HG02642 (cell line): ENCODE data around the gene PCDHB6.
"Not testable (repeated sequence)": the region's sequence is repeated elsewhere in the genome, so short reads cannot be mapped to it uniquely, and the experiment has no call there.

Experiments
- ATAC-seq: cut with Tn5 transposase; IDR thresholded peaks from one replicate; pipeline ENCODE4 v1.9.1; 2021; ENCODE audit warnings: mild to moderate bottlenecking; ENCODE audit not compliant: unreplicated experiment, poor library complexity

Gene PCDHB6

DNA sequence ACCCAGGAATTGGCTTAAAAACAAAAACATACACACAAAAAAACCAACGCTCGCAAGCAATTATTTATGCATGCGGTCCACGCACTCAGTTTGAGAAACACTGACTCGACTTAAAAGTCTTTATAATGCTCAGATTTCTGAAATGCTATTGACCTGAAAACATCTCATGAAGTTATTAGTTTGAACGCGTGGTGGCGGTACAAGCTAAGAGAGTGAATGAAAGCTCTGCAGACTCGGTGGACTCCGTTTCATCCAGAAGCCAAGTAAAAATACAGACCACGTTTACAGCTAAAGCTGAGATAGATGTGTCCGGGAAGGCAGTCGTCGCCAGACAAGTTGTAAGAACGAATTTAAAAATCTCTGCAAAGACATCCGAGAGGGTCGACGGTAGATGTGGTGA, at the start of gene PCDHB6:
Gene PCDHB6 (plus strand): TSS at position 246 of the 400 bp plus-strand sequence. CDS start 201 bp downstream, outside the sequence.
- ATAC-seq = no peak

DNA sequence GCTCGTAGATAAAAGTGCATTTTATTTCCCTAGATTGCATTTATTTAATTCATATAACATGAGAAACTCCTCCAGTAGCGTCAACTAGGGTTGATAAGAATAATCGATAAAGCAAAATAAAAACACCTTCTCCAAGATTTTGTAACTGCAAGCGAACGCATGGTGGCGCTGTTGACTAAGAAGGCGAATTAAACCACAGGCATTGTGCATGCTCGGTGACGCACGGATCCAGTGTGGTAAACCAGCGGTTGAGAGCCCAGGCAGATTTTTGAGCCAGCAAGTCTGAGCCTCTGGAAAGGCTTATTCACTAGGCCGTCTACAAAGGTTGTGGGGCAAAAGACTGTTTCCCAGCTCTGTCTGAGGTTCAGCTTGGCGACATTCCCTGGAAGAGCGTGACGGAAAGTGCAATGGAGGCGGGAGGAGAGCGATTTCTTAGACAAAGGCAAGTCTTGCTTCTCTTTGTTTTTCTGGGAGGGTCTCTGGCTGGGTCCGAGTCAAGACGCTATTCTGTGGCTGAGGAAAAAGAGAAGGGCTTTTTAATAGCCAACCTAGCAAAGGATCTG, 49.5 kb upstream of the PCDHB6 start, which contains the start of gene PCDHB3:
Gene PCDHB3 (plus strand): TSS at position 231 of the 563 bp plus-strand sequence. CDS start 177 bp downstream, at position 408.
- no peak for ATAC-seq

DNA sequence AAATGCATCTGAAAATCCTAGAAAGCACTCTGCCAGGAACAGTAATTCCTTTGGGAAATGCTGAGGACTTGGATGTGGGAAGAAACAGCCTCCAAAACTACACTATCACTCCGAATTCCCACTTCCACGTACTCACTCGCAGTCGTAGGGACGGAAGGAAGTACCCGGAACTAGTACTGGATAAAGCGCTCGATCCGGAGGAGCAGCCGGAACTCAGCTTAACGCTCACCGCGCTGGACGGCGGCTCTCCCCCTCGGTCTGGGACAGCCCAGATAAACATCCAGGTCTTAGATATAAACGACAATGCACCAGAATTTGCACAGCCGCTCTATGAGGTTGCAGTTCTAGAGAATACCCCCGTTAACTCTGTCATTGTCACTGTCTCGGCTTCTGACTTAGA, 48.8 kb upstream of the PCDHB6 start:
- ATAC-seq = no peak

DNA sequence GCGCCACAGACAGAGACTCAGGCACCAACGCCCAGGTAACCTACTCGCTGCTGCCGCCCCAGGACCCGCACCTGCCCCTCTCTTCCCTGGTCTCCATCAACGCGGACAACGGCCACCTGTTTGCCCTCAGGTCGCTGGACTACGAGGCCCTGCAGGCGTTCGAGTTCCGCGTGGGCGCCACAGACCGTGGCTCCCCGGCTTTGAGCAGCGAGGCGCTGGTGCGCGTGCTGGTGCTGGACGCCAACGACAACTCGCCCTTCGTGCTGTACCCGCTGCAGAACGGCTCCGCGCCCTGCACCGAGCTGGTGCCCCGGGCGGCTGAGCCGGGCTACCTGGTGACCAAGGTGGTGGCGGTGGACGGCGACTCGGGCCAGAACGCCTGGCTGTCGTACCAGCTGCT, 47.8 kb upstream of the PCDHB6 start:
- ATAC-seq = not testable (repeated sequence)

DNA sequence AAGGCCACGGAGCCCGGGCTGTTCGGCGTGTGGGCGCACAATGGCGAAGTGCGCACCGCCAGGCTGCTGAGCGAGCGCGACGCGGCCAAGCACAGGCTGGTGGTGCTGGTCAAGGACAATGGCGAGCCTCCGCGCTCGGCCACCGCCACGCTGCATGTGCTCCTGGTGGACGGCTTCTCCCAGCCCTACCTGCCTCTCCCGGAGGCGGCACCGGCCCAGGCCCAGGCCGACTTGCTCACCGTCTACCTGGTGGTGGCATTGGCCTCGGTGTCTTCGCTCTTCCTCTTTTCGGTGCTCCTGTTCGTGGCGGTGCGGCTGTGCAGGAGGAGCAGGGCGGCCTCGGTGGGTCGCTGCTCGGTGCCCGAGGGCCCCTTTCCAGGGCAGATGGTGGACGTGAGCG, 47.4 kb upstream of the PCDHB6 start:
- ATAC-seq = not testable (repeated sequence)

DNA sequence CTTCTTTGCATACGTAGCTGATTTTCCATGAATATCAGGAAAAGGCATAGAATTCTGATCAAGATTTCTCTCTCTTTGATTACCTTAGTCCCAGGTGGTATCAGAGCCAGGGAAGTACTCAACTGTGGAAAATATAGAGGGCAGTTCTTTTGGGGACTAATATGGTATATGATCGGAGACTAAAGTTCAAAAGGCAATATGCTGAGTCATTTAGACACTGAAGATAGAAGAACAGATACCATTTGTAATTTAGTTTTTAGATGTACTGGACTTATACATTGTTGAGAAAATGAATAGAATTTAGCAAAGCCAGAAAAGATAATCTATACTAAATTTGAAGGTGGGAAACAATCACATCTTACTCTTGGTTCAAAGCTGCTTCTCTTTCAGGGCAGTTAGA, 44.5 kb upstream of the PCDHB6 start:
- no peak for ATAC-seq

DNA sequence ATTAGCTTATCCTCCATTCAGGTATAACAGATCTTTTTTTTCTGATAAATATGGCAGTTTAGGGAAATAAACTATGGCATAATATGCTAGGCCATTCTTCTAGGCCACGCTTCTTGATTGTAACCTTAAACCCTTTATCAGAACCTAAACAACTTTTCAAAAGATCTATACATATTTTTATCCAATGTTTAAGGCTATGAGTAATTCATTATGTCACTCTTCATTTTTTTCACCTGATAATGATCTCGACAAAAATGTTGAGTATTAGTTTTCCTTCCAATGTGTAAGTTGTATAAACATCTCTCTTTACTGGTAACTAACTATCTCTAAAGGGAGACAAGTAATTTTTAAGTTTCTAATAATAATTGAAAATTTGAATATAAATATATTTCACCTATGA, 30.6 kb upstream of the PCDHB6 start:
- no peak for ATAC-seq

DNA sequence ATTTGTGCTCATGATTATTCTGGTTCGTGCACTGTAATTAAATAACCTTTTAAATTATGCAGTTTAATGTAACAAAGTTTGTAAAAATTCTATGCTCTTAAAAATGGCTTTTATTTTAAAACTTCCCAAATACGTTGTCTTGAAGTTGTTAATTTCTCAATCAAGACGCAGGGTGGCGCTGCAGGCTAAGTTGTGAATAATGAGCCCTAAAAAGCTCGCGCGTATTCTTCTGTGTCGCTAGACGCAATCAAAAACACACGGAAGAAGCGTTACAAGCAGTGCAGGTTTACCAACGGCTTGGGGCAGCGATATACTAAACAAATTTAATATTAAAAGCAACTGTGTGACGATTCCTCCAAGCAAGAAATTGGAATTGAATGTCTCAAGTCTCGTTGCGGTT, 28.3 kb upstream of the PCDHB6 start, which contains the start of gene PCDHB4:
Gene PCDHB4 (plus strand): TSS at position 256 of the 400 bp plus-strand sequence. CDS start 181 bp downstream, outside the sequence.
- no peak for ATAC-seq

DNA sequence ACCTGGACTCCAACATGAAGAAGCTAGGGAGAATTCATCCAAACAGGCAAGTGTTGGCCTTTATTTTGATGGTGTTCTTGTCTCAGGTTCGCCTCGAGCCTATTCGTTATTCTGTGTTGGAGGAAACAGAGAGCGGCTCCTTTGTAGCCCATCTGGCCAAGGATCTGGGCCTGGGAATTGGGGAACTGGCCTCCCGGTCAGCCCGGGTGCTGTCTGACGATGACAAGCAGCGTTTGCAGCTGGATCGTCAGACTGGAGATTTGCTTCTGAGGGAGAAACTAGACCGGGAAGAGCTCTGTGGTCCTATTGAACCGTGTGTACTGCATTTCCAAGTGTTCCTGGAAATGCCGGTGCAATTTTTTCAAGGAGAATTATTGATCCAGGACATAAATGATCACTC, 27.9 kb upstream of the PCDHB6 start:
- no peak for ATAC-seq

DNA sequence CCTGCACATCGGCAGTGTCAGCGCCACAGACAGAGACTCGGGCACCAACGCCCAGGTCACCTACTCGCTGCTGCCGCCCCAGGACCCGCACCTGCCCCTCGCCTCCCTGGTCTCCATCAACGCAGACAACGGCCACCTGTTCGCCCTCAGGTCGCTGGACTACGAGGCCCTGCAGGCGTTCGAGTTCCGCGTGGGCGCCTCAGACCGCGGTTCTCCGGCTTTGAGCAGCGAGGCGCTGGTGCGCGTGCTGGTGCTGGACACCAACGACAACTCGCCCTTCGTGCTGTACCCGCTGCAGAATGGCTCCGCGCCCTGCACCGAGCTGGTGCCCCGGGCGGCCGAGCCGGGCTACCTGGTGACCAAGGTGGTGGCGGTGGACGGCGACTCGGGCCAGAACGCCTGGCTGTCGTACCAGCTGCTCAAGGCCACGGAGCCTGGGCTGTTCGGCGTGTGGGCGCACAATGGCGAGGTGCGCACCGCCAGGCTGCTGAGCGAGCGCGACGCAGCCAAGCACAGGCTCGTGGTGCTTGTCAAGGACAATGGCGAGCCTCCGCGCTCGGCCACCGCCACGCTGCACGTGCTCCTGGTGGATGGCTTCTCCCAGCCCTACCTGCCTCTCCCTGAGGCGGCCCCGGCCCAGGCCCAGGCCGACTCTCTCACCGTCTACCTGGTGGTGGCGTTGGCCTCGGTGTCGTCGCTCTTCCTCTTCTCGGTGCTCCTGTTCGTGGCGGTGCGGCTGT, 26.3 kb upstream of the PCDHB6 start:
- ATAC-seq = not testable (repeated sequence)

DNA sequence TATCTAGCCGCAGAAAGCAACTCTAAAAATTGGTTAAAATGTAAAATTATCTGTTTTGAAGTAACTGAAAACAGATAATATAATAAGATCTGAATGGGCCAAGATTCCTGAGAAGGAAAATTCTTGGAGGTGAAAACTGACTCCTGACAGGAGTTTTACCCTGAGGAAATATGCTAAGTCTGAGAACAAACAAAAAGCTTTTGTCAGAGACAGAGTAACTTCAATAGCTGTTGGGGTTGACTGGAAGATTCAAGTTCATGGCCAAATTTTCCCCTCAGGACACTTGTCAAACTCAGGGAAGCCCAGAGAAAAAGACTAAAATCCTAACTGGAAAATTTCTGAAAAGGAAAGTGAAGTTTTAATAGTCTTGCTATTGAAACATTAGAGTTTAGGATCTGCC, 22.6 kb upstream of the PCDHB6 start:
- ATAC-seq = no peak

DNA sequence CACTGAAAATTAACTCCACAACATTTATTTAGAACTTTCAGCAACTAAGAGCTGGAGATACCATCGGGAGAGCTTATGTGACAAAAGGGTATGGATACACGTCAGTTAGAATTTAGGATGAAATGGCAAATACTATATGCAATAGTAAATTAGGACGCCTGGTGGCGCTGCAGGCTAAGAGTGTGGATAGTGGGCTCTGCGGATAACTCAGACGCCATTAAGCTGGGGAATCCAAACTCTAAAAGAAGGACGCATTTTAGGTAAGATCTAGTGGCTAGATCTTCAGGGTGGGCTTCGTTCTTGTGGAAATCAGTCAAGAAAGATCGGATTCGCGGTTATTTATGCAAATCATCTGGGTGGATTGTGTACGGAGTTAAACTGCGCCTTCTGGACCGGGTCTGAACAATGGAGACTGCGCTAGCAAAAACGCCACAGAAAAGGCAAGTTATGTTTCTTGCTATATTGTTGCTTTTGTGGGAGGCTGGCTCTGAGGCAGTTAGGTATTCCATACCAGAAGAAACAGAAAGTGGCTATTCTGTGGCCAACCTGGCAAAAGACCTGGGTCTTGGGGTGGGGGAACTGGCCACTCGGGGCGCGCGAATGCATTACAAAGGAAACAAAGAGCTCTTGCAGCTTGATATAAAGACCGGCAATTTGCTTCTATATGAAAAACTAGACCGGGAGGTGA, 14.7 kb upstream of the PCDHB6 start, which contains the start of gene PCDHB5:
Gene PCDHB5 (plus strand): TSS at position 177 of the 688 bp plus-strand sequence. CDS start 229 bp downstream, at position 406.
- ATAC-seq = no peak

DNA sequence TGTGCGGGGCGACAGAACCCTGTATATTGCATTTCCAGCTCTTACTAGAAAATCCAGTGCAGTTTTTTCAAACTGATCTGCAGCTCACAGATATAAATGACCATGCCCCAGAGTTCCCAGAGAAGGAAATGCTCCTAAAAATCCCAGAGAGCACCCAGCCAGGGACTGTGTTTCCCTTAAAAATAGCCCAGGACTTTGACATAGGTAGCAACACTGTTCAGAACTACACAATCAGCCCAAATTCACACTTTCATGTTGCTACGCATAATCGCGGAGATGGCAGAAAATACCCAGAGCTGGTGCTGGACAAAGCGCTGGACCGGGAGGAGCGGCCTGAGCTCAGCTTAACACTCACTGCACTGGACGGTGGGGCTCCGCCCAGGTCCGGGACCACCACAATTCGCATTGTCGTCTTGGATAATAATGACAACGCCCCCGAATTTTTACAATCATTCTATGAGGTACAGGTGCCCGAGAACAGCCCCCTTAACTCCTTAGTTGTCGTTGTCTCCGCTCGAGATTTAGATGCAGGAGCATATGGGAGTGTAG, 14.1 kb upstream of the PCDHB6 start:
- no peak for ATAC-seq

DNA sequence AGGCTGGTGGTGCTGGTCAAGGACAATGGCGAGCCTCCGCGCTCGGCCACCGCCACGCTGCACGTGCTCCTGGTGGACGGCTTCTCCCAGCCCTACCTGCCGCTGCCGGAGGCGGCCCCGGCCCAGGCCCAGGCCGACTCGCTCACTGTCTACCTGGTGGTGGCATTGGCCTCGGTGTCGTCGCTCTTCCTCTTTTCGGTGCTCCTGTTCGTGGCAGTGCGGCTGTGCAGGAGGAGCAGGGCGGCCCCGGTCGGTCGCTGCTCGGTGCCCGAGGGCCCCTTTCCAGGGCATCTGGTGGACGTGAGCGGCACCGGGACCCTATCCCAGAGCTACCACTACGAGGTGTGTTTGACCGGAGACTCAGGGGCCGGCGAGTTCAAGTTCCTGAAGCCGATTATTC, 12.5 kb upstream of the PCDHB6 start:
- not testable (repeated sequence) for ATAC-seq

DNA sequence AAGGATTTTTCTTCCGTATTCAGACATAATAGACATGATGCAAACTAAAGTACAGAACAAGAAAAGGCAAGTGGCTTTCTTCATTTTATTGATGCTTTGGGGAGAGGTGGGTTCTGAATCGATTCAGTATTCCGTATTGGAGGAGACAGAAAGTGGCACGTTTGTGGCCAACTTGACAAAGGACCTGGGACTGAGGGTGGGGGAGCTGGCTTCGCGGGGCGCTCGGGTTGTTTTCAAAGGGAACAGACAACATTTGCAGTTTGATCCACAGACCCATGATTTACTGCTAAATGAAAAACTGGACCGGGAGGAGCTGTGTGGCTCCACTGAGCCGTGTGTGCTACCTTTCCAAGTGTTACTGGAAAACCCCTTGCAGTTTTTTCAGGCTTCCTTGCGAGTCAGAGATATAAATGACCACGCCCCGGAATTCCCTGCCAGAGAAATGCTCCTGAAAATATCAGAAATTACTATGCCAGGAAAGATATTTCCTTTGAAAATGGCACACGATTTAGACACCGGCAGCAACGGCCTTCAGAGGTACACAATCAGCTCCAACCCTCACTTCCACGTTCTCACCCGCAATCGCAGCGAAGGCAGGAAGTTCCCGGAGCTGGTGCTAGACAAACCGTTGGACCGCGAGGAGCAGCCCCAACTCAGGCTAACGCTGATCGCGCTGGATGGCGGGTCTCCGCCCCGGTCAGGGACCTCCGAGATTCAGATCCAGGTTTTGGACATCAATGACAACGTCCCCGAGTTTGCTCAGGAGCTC, 551 bp downstream of the PCDHB6 start:
- ATAC-seq = no peak

DNA sequence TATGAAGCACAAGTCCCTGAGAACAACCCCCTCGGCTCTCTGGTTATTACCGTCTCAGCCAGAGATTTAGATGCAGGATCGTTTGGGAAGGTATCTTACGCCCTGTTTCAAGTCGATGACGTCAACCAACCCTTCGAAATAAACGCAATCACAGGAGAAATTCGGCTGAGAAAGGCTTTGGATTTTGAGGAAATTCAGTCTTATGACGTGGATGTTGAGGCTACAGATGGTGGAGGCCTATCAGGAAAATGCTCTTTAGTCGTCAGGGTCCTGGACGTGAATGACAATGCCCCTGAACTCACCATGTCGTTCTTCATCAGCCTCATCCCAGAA, 1.1 kb downstream of the PCDHB6 start:
- ATAC-seq = no peak

DNA sequence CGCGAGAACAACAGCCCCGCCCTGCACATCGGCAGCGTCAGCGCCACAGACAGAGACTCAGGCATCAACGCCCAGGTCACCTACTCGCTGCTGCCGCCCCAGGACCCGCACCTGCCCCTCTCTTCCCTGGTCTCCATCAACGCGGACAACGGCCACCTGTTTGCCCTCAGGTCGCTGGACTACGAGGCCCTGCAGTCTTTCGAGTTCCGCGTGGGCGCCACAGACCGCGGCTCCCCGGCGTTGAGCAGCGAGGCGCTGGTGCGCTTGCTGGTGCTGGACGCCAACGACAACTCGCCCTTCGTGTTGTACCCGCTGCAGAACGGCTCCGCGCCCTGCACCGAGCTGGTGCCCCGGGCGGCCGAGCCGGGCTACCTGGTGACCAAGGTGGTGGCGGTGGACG, 1.8 kb downstream of the PCDHB6 start:
- not testable (repeated sequence) for ATAC-seq

DNA sequence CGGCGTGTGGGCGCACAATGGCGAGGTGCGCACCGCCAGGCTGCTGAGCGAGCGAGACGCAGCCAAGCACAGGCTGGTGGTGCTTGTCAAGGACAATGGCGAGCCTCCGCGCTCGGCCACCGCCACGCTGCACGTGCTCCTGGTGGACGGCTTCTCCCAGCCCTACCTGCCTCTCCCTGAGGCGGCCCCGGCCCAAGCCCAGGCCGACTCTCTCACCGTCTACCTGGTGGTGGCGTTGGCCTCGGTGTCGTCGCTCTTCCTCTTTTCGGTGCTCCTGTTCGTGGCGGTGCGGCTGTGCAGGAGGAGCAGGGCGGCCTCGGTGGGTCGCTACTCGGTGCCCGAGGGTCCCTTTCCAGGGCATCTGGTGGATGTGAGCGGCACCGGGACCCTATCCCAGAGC, 2.2 kb downstream of the PCDHB6 start:
- not testable (repeated sequence) for ATAC-seq

DNA sequence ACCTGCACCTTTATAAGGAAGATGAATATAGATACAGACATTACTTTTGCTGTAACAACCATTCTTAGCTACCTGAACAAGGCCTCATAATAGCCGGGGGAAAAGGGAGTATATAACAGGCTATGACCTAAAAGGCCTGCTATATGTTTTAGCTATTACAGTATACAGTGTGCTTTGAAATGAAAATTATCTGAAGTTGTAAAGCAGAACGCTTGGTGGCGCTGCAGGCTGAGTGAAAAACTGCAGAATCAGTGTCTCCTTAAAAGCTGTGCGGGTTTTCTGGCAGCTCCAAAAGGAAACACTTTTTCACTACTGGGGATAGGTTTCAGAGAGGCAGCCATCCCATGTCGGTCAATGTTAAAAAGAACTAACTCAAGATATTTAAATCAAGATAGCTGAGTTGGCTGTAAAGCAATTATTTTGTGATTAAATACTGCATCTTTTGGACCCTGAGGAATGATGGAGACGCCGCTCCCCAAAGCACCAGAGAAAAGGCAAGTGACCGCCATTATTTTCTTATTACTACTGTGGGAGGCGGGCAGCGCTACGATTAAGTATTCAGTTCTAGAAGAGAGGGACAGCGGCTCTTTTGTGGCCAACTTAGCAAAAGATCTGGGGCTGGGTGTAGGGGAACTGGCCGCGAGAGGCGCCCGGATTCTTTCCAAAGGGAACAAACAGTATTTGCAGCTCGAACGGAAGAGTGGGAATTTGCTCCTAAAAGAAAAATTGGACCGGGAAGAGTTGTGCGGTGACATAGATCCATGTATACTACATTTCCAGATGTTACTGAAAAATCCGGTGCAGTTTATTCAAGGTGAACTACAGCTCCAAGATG, 5.9 kb downstream of the PCDHB6 start:
- ATAC-seq = no peak
